C4-2B (cell line): ENCODE data around the gene KDELR3.

ENCODE experiments used
- H3K27ac ChIP-seq: fragments of 450-650 bp; 2 replicates; pipeline ENCODE4 v1.5.1; 2017
- ZFX ChIP-seq: fragments of 450-650 bp; IDR thresholded peaks from 2 replicates; pipeline ENCODE4 v1.6.1; 2017
- TF ChIP-seq, protein P1 (sequence below): fragments of 450-650 bp; conservative IDR thresholded peaks from 2 replicates; pipeline ENCODE4 v1.5.1; 2017; ENCODE audit warnings: mild to moderate bottlenecking

Gene KDELR3

DNA sequence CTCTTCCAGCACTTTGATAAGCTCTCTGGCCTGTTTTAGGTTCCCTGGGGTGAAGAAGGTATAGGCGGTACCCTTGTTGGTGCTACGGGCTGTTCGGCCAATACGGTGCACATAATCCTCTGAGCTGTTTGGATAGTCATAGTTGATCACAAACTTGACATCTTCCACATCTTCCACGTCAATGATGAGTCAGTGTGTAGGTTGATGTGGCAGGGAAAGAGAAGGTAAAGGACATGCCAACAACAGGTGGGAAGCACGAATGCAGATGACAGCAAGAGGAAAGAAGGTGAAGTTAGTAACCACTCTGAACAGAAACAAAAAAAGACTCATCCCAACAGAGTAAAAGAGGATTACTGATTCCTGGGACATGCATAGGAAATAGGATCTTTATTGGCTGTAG, 20.1 kb downstream of the KDELR3 start:
- H3K27ac ChIP-seq, result no peak overlapping the region
- TF ChIP-seq, protein P1, sequence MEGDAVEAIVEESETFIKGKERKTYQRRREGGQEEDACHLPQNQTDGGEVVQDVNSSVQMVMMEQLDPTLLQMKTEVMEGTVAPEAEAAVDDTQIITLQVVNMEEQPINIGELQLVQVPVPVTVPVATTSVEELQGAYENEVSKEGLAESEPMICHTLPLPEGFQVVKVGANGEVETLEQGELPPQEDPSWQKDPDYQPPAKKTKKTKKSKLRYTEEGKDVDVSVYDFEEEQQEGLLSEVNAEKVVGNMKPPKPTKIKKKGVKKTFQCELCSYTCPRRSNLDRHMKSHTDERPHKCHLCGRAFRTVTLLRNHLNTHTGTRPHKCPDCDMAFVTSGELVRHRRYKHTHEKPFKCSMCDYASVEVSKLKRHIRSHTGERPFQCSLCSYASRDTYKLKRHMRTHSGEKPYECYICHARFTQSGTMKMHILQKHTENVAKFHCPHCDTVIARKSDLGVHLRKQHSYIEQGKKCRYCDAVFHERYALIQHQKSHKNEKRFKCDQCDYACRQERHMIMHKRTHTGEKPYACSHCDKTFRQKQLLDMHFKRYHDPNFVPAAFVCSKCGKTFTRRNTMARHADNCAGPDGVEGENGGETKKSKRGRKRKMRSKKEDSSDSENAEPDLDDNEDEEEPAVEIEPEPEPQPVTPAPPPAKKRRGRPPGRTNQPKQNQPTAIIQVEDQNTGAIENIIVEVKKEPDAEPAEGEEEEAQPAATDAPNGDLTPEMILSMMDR, result no peak
- no peak for TF ChIP-seq ZFX

DNA sequence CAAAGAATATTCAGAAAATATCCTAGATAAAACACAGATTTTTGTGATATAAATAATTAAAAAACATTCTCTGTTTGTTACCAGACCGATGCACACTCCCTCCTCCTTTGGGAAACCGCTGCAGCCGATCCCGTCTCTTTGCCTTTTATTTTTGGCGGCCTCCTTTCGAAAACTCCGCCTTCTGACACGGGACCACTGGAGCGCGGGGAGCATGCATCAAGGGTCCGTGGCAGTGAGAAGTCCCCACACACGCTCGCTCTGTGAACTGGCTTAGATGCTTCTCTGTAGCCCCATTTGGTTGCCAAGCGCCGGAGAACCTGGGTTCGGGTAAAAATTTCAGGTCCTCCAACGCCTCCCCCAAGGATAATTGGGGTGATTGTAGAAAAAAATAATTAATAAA, 21.2 kb downstream of the KDELR3 start:
- no peak overlapping the region for H3K27ac ChIP-seq
- TF ChIP-seq ZFX, result no peak
- TF ChIP-seq, protein P1, result no peak

DNA sequence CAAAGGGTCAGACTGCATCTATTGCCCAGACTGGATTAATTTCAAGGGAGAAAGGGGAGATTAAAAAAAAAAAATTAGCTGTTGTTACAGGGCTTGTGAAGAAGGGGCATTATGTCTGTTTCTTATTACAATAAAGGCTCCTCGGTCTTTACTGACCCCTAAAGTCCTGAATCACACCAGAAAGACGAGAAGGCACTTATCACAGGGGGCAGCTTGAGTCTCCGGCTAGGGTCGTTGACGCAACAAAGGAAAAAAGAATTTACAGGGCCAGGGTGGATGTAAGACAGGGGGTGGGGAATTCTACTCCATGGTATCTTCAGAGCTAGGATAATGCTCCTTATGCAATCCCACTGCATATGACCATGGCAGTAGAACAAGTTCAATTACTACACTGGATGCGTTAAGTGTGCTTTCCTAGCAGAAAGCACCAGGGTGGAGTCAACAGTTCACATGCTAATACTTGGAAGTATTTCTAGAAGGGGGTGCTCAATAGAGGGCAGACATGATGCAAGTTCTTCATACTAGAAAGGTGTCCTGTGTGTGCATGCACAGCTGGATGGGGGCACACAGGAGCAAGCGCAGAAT, 21.8 kb downstream of the KDELR3 start:
- TF ChIP-seq, protein P1, result no peak
- TF ChIP-seq ZFX, result no peak
- no peak overlapping the region for H3K27ac ChIP-seq

DNA sequence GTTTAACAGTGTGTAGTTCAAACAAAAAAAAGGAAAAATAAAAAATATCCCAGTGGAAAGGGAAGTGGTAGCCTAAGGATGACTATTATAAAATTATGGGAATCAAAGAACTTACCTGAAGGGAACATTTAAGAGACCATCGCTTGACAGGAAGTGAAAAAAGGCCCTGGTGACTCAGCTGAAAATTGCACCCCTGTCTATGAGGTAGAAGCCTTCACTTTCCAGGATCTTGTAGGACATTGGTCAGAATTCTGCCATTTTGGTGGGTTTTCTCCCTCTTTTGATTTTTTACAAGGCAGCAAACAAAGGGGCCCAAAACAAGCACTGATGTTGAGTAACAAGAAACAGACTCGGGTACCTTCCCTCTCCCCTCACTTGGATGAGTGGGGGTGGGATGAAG, 22.6 kb downstream of the KDELR3 start:
- no peak overlapping the region for H3K27ac ChIP-seq

DNA sequence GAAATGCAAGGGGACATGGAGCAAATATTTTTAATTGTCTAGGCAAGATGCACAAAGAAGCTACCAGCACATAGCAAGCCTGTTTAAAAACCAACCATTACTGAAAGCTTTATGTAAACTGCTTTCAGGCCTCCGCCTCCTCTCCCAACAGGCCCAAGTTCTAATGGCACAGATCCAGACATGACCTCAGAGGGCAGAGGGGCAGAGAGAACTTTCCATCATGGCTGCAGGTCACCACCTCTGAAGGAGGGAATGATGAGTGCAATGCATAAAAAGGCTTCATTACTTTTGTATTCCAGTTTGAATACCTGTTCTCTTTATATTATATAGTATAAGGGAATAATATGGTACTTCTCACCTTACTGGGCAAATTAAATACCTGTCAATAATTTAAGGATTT, 23.0 kb downstream of the KDELR3 start:
- TF ChIP-seq, protein P1, result no peak
- TF ChIP-seq ZFX, result no peak
- H3K27ac ChIP-seq, result no peak overlapping the region

More for the DNA sequence above, 22.6 kb downstream of the KDELR3 start:
- TF ChIP-seq, protein P1, result no peak
- no peak for TF ChIP-seq ZFX

DNA sequence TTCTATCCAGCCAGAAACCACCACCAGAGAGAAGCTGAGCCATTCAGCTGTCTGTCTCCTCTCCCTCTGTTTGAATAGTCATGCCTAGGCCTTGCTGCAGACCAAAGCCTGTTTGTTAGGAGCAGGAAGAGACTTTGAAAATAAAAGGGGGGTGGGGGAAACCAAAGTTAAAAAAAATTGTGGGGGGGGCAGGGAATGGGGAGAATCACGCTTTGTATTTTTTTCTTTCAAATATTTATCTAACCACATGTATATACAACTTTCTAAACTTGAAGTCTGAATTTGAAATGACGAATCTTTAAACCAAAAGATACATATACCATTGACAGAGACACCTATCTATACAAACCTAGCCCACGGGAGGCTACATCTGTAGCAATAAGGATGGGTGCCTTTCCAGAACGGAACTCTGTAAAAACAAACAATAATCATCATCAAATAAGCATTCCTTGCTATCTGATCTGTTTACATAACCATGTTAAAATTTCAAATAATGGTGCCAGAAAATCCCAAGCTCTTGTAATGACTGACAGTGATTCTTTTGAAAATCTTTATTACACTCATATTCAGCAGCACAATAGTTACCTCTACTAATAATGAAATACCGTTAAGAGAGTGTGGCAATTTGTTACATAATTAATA, 23.9 kb downstream of the KDELR3 start:
- H3K27ac ChIP-seq, result no peak overlapping the region
- TF ChIP-seq, protein P1, result no peak
- no peak for TF ChIP-seq ZFX

DNA sequence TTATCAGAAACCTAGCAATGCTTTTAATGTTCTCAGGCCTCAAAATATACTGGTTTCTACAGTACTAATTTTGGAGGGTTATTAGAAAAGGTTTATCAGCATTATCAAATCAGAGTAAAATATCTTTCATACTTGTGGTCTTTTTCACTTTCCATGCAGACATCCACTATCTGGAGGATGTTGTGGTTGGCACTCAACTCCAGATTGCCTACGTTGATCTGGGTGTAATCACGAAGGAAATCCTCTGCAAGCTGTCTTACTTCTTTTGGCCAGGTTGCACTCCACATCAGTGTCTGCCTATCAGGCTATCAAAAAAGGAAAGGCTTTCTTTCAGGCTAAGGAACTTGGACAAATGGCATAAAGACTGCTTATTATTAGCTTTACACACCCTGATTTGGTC, 26.6 kb downstream of the KDELR3 start:
- TF ChIP-seq, protein P1, result no peak
- TF ChIP-seq ZFX, result no peak
- no peak overlapping the region for H3K27ac ChIP-seq
